ENCODE data around the gene HAO1. TPM values are rescaled to one million over a fixed set of nuclear protein-coding genes. Genes with fewer than 3 reads are reported as not detected.

Gene HAO1
- total and polyA plus RNA-seq, 2 of the 13 experiments (the other 11 are each of a cell fraction or from before 2014, with no cell fraction given) = 0.03 TPM; not detected in 1

DNA sequence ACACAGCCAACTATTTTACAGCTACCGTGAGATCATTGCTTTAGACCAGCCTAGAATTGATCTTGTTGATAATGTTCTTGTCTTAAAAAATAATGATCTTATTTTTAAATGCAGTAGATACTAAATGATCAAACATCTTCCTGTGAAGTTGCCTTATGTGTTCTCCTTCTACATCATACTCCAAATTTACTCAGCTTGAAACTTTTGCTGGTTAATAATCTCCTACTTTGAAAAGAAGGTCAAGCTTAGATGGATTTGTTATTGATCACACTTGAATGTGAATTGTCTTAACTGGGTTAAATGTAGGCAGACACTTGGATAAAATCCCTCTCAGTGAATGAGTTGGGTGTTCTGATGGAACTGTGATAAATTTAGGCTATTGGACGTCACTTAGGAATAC is 91.9 kb downstream of the HAO1 start:
- no peak for TF ChIP-seq MIER2 (CRISPR knock-in tag; IDR thresholded peaks at IDR 0.05)
- no peak for TF ChIP-seq SIN3B (IDR thresholded peaks at IDR 0.05; ENCODE audit: low read length)
- no peak for TF ChIP-seq EED (CRISPR knock-in tag; IDR thresholded peaks at IDR 0.05)
- TF ChIP-seq ZNF510 (CRISPR knock-in tag; IDR thresholded peaks at IDR 0.05; ENCODE audit: low read depth) = no peak
- TF ChIP-seq ZNF317 (CRISPR knock-in tag; IDR thresholded peaks at IDR 0.05) = no peak
- TF ChIP-seq ZNF781 (CRISPR knock-in tag; IDR thresholded peaks at IDR 0.05; ENCODE audit: borderline replicate concordance, not compliant biosample characterization) = no peak
- TF ChIP-seq, protein P1, sequence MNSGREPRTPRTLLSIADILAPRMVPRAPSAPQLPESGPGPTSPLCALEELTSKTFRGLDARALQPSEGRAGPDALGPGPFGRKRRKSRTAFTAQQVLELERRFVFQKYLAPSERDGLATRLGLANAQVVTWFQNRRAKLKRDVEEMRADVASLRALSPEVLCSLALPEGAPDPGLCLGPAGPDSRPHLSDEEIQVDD (CRISPR knock-in tag; IDR thresholded peaks at IDR 0.05; ENCODE audit: borderline replicate concordance) = no peak
- FAIRE-seq (no peak), DNase-seq (ENCODE audit: low spot score) (no peak), ATAC-seq (no peak)
- H3K27me3 ChIP-seq (ENCODE audit: control insufficient read depth in 1 of 2, insufficient read depth in 2 of 2, low read length in 2 of 2) = no peaks in the 10 kb centered on the region
- H3K9me3 ChIP-seq (ENCODE audit: low read length) = no peaks in the 10 kb centered on the region
- no peak overlapping the region for H3K4me2 ChIP-seq (ENCODE audit: low read depth, low read length)
- 10% methylated on average over 2 of the region's 2 CpGs for WGBS (ENCODE audit: low lambda C conversion rate)
- no peak overlapping the region for H3K27ac ChIP-seq (ENCODE audit: extremely low read length, insufficient read depth, low read length)
- POLR2A ChIA-PET = no interaction called here
- H4K20me1 ChIP-seq (ENCODE audit: insufficient read depth, low read length) = no peaks in the 10 kb centered on the region
- peaks cover 12% of the 10 kb centered on the region for H3K4me1 ChIP-seq (ENCODE audit: insufficient read depth, low read length)
- no peak overlapping the region for H2AFZ ChIP-seq (ENCODE audit: low read length)
- H3K4me3 ChIP-seq (replicated peaks in 1 of 3; ENCODE audit: insufficient read depth in 1 of 3, low read depth in 2 of 3, low read length in 3 of 3) = no peak overlapping the region
- intact Hi-C loops (cut with micrococcal nuclease; ENCODE audit: unreplicated experiment) = no loop called here
- H3K79me2 ChIP-seq (ENCODE audit: insufficient read depth, low read length) = no peaks in the 10 kb centered on the region
- no TSS peak for BruUV-seq (replicated peaks)
- H3K9ac ChIP-seq (ENCODE audit: insufficient read depth, low read depth, low read length) = no peak overlapping the region
- CTCF ChIA-PET (ENCODE audit: low intra/inter-chr PET ratio, low total read pairs) = no interaction called here
- in situ Hi-C loops (cut with HindIII; ENCODE audit: extremely low pct_ligation_motif_present, low pct_unique_long_range_greater_than_20kb) = no loop called here
- no peaks in the 10 kb centered on the region for H3K36me3 ChIP-seq (replicated peaks in 1 of 2; ENCODE audit: control insufficient read depth in 1 of 2, insufficient read depth in 2 of 2, low read length in 2 of 2)

DNA sequence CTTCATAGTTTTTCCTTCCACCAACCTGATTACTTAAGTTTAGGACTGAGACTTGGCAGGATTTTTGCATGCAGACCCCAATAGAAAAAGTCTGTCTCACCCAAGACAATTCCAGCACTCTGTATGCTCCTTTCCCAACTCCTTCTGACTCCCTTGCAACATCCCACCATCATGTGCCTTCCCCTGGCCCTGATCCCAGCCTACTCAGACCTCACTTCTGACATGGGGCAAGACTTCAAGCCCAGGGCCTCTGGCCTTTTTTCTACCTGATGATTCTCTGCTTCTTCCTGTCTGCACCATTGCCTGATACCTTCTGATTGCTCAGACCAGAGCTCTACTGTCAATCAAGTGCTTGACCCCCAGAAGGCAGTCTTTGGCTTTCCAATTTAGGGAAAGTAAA is 96.6 kb downstream of the HAO1 start:
- Histone ChIP-seq H4K20me1 (ENCODE audit: insufficient read depth, low read length) (no peaks in the 10 kb centered on the region), H3K27ac (ENCODE audit: extremely low read length, insufficient read depth, low read length) (no peak overlapping the region), H3K36me3 (replicated peaks in 1 of 2; ENCODE audit: control insufficient read depth in 1 of 2, insufficient read depth in 2 of 2, low read length in 2 of 2) (no peaks in the 10 kb centered on the region), H3K9me3 (ENCODE audit: low read length) (no peaks in the 10 kb centered on the region), H3K27me3 (ENCODE audit: control insufficient read depth in 1 of 2, insufficient read depth in 2 of 2, low read length in 2 of 2) (no peaks in the 10 kb centered on the region), H2AFZ (ENCODE audit: low read length) (no peak overlapping the region), H3K4me3 (replicated peaks in 1 of 3; ENCODE audit: insufficient read depth in 1 of 3, low read depth in 2 of 3, low read length in 3 of 3) (no peak overlapping the region), H3K4me1 (ENCODE audit: insufficient read depth, low read length) (no peaks in the 10 kb centered on the region), H3K4me2 (ENCODE audit: low read depth, low read length) (no peak overlapping the region), H3K79me2 (ENCODE audit: insufficient read depth, low read length) (no peaks in the 10 kb centered on the region), H3K9ac (ENCODE audit: insufficient read depth, low read depth, low read length) (no peak overlapping the region)
- ATAC-seq (no peak), FAIRE-seq (no peak), DNase-seq (ENCODE audit: low spot score) (no peak)
- no TSS peak for BruUV-seq (replicated peaks)
- in situ Hi-C loops (cut with HindIII; ENCODE audit: extremely low pct_ligation_motif_present, low pct_unique_long_range_greater_than_20kb) (no loop called here), intact Hi-C loops (cut with micrococcal nuclease; ENCODE audit: unreplicated experiment) (no loop called here)
- POLR2A ChIA-PET = no interaction called here
- CTCF ChIA-PET (ENCODE audit: low intra/inter-chr PET ratio, low total read pairs) = no interaction called here
- no peak for TF ChIP-seq SMARCC2 (IDR thresholded peaks at IDR 0.05)
- no peak for TF ChIP-seq ZFP1 (CRISPR knock-in tag; IDR thresholded peaks at IDR 0.05)
- TF ChIP-seq ZFP37 (CRISPR knock-in tag; IDR thresholded peaks at IDR 0.05; ENCODE audit: borderline replicate concordance) = no peak
- no peak for TF ChIP-seq RFX3 (CRISPR knock-in tag; IDR thresholded peaks at IDR 0.05)
- TF ChIP-seq FOSL2 (CRISPR knock-in tag; IDR thresholded peaks at IDR 0.05) = no peak
- TF ChIP-seq, protein P2, sequence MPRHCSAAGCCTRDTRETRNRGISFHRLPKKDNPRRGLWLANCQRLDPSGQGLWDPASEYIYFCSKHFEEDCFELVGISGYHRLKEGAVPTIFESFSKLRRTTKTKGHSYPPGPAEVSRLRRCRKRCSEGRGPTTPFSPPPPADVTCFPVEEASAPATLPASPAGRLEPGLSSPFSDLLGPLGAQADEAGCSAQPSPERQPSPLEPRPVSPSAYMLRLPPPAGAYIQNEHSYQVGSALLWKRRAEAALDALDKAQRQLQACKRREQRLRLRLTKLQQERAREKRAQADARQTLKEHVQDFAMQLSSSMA (CRISPR knock-in tag; IDR thresholded peaks at IDR 0.05) = no peak
- TF ChIP-seq ZNF782 (CRISPR knock-in tag; IDR thresholded peaks at IDR 0.05; ENCODE audit: borderline replicate concordance) = no peak
- TF ChIP-seq MATR3 (CRISPR knock-in tag; IDR thresholded peaks at IDR 0.05) = no peak
- no peak for TF ChIP-seq ZNF781 (CRISPR knock-in tag; IDR thresholded peaks at IDR 0.05; ENCODE audit: borderline replicate concordance, not compliant biosample characterization)
- no peak for TF ChIP-seq ZNF766 (CRISPR knock-in tag; IDR thresholded peaks at IDR 0.05; ENCODE audit: borderline replicate concordance)
- no peak for TF ChIP-seq HNF4A (CRISPR knock-in tag; IDR thresholded peaks at IDR 0.05)
- TF ChIP-seq, protein P3, sequence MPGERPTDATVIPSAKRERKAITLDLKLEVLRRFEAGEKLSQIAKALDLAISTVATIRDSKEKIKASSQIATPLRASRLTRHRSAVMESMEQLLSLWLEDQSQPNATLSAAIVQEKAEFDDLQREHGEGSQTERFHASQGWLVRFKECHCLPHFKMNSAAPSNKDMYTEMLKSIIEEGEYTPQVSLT (CRISPR knock-in tag; IDR thresholded peaks at IDR 0.05; ENCODE audit: borderline replicate concordance, low read depth) = no peak
- no peak for TF ChIP-seq KLF11 (CRISPR knock-in tag; IDR thresholded peaks at IDR 0.05)
